HG03139 (cell line): ENCODE data around the gene SLU7.
"Not testable (repeated sequence)": the region's sequence is repeated elsewhere in the genome, so short reads cannot be mapped to it uniquely, and the experiment has no call there.

Experiments used
- ATAC-seq: cut with Tn5 transposase; IDR thresholded peaks from one replicate; pipeline ENCODE4 v1.9.1; 2021; ENCODE audit not compliant: unreplicated experiment

The SLU7 gene

DNA sequence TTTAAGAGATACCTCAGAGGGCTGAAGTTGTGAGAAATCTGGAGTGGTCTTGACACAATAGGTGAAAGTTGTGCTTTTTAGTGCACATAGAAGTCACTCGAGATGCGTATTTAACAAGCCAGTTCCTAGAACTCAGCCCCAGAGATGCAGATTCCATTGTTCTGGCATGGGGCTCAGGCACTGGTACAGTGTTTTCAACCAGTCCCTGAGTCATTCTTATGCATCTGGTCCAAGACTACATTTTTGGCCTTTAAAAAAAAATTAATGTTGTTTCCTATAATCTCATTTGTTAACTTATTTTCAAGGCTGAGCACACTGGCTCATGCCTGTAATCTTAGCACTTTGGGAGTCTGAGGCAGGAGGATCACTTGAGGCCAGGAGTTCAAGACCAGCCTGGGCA lies 32.4 kb upstream of the SLU7 start:
- ATAC-seq: no peak

- no peak for ATAC-seq
Measured at GRCh38 chr5:160450164-160450932, 31.5 kb upstream of the SLU7 start.

GRCh38 chr5:160449458-160449857 lies 30.6 kb upstream of the SLU7 start:
- no peak for ATAC-seq

- ATAC-seq: no peak
Measured at GRCh38 chr5:160448886-160449285, 30.0 kb upstream of the SLU7 start.

DNA sequence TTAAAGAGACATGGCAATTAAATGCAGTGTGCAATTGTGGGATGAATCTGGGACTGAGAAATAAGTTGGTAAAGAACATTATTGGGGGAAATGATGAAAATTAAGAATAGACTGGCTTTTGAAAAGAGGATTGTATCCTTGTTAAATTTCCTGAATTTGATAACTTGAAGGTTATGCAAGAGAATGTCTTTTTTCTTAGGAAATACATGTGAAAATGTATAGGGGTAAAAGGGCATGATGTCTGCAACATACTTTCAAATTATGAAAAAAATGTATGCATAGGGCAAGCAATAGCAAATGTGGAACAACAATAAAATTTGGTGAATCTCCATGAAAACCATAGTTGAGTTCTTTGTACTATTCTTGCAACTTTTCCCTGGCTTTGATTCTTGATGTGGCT lies 26.9 kb upstream of the SLU7 start:
- ATAC-seq: no peak

- no peak for ATAC-seq
Measured at GRCh38 chr5:160445132-160445531, 26.3 kb upstream of the SLU7 start.

DNA sequence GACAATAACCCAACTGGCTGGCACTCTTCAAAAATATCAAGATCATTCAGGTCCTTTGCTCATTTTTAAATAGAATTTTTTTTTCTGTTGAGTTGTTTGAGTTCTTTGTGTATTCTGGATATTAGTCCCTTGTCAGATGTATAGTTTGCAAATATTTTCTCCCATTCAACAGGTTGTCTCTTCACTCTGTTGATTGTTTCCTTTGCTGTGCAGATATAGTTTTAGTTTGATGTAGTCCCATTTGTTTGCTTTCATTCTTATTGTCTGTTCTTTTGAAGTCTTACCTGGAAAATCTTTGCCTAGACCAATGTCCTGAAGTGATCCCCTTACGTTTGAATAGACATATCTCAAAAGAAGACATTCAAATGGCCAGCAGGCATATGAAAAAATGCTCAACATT lies 25.5 kb upstream of the SLU7 start:
- no peak for ATAC-seq

- no peak for ATAC-seq
Measured at GRCh38 chr5:160442824-160443431, 24.0 kb upstream of the SLU7 start.

DNA sequence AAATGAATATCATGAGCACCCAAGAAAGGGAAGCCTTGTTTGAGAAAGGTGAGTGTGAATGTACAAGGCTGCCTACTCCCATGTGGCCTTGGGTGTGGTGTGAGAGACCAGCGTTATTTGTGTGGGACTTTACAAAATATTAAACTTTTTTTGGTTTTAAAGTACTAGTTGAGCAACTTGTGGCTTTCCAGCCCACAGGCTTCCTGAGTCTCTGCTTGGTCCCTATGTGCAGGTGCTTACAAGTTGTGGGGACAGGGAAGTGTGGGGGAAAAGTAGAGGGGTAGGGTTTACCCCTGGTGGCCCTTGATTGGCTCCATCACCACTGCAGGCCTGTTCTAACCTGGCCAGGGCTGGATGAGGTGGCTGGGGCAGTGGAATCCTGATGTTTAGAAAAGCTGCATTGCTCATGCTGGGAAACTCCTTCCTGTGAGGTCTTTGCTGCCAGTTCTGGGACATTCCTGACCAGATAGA lies 22.5 kb upstream of the SLU7 start:
- peak; percentile 29 for ATAC-seq

DNA sequence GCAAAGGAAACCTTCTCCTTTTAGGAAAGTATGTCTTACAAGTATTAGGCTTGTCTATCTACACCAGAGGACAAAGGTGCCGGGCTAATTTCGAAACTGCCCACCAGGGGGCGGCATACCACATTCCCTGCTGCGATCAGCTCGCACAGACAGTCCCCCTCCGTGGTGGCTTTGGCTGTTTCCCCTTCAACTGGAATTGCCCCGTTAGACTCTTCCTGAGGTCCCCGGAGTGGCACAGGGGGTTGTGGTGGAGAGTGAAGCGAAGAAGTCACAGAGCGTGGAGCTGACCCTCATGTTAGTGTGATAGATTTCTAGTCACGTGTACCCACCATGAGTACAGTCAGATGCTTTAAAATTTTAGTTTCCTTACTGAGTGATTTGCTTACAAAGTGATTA lies 20.3 kb upstream of the SLU7 start:
- ATAC-seq: peak; percentile 44

DNA sequence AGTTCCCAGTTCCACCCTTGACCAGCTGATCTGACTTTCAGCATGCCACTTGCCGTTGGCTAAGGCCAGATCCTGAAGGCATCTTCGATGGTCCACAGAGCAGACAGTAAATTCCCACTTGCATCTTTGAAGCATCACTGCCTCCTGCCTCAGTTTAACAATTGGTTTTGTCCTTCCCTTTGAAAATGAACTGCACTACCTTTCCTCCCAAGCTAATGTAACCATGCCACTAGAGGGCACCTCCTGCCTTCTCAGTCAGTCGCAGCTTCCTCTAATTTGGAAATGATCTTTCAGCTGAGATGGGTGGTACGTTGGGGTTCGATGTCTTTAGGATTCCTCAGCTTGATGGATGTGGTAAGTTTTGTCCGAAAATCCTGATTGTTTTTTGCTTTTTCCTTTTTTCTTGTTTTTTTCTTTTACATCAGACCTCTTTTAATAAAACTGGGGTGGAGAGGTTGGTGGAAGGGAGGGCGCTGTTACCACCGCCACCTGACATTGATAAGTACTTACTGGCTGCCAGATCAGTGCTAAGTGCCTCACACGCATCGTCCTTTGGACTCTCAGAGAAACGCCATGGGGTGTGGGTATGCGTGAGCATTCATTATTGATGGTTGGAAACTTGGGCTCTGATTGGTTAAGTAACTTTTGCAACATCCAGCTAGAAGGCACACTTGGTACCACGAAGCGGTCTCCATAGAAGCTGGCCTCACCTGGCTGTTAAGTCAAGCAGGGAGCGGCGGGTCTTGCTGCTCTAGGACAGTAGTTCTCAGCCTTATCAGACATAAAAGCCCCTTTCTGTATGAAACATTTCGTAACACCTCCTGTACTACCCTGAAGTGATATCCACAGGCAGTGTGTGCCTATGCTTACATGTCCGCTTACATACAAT lies 19.7 kb upstream of the SLU7 start:
- peak; percentile 24 for ATAC-seq

- no peak for ATAC-seq
Measured at GRCh38 chr5:160437271-160437670, 18.4 kb upstream of the SLU7 start.

GRCh38 chr5:160436661-160437060 lies 17.8 kb upstream of the SLU7 start:
- not testable (repeated sequence) for ATAC-seq

DNA sequence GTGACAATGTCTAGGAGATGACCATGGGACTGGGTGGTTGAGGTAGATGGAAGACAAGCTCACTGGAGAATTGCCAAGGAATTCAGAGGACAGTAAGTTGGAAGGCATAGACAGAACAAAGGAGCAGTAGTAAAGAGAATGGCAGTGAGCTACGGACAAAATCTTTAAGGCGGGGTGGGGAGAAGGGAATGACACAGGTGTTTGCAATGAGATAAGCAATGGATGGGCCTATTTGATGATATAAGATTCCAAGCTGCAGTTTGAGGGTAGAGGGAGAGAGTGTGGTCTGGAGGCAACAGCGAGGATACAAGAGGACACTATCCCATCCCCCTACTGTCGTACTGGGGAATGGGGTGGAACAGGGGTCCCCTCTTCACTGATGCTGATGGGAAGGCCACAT lies 17.1 kb upstream of the SLU7 start:
- ATAC-seq: no peak

GRCh38 chr5:160435532-160435931 lies 16.7 kb upstream of the SLU7 start:
- no peak for ATAC-seq

- peak; percentile 79 for ATAC-seq
Measured at GRCh38 chr5:160434022-160434531, 15.2 kb upstream of the SLU7 start.

GRCh38 chr5:160432787-160433186 lies 13.9 kb upstream of the SLU7 start:
- ATAC-seq: no peak

DNA sequence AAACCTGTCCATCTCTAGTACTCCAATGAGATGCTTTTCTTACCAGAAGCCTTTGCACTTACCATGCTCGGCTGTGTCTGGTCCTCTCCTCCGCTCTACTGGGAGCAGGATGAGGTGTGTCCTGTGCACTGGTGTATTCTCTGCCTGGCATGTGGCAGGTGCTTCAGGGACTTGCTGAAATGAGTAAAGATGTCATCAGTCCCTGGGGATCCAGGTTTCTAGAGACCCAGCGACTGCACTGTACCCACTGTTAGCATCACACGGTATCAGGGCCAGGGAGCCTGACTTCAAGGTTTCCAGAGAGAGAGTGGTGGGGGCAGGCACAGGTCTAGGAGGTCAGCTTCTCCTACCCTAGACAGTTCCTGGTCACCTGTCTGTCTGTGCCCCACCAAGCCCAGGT lies 13.3 kb upstream of the SLU7 start:
- ATAC-seq: no peak

DNA sequence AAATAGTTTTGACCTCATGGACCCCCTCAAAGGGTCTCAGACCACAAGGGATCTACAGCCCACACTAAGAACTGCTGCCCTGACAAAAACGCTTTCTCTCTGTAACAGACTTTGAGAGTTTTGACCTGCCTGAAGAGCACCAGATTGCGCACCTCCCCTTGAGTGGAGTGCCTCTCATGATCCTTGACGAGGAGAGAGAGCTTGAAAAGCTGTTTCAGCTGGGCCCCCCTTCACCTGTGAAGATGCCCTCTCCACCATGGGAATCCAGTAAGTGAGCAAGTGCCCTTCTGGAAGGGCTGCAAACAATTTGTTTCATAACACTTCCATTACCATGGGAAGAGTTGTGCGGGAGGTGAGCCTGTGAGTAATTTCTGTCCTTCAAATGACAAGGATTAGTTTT lies 8.7 kb upstream of the SLU7 start:
- no peak for ATAC-seq

- no peak for ATAC-seq
Measured at GRCh38 chr5:160423099-160423498, 4.2 kb upstream of the SLU7 start.

- ATAC-seq: peak; percentile 67
Measured at GRCh38 chr5:160421625-160422258, 2.9 kb upstream of the SLU7 start, which contains the start of gene PTTG1. TSS of gene PTTG1 (plus strand) at chr5:160421855. CDS start at chr5:160422313, 458 bp downstream.
